GM19238 (cell line): ENCODE data around the gene ARPP19.
"Not testable (repeated sequence)": the region's sequence is repeated elsewhere in the genome, so short reads cannot be mapped to it uniquely, and the experiment has no call there.

Experiments
- DNase-seq: peaks from one replicate; pipeline ENCODE4 v3.0.0; 2011; ENCODE audit warnings: low spot score; ENCODE audit not compliant: insufficient read length

The ARPP19 gene

GRCh38 chr15:52551762-52552161 lies 17.1 kb downstream of the ARPP19 start:
- DNase-seq = no peak

GRCh38 chr15:52551186-52551585 lies 17.6 kb downstream of the ARPP19 start:
- DNase-seq = not testable (repeated sequence)

GRCh38 chr15:52546031-52546751 lies 22.6 kb downstream of the ARPP19 start:
- no peak for DNase-seq

- DNase-seq = no peak
Observed at GRCh38 chr15:52540374-52541012, 28.3 kb downstream of the ARPP19 start.

- no peak for DNase-seq
Observed at GRCh38 chr15:52537459-52537858, 31.4 kb downstream of the ARPP19 start.

- no peak for DNase-seq
Observed at GRCh38 chr15:52532427-52532826, 36.4 kb downstream of the ARPP19 start.

- DNase-seq = no peak
Observed at GRCh38 chr15:52529940-52530339, 38.9 kb downstream of the ARPP19 start.

GRCh38 chr15:52529341-52529924 lies 39.4 kb downstream of the ARPP19 start:
- peak; percentile 20 for DNase-seq

- peak; percentile 83 for DNase-seq
Observed at GRCh38 chr15:52528564-52529340, 40.1 kb downstream of the ARPP19 start, which contains the start of gene MYO5A. TSS of gene MYO5A (minus strand) at chr15:52528880. CDS start at chr15:52528806, 74 bp downstream.

GRCh38 chr15:52527911-52528563 lies 40.8 kb downstream of the ARPP19 start:
- peak; percentile 32 for DNase-seq

GRCh38 chr15:52527196-52527910 lies 41.5 kb downstream of the ARPP19 start:
- DNase-seq = no peak

- no peak for DNase-seq
Observed at GRCh38 chr15:52524223-52525136, 44.4 kb downstream of the ARPP19 start.

GRCh38 chr15:52523647-52524046 lies 45.2 kb downstream of the ARPP19 start:
- DNase-seq = no peak

- no peak for DNase-seq
Observed at GRCh38 chr15:52523192-52523591, 45.6 kb downstream of the ARPP19 start.

GRCh38 chr15:52521682-52522081 lies 47.1 kb downstream of the ARPP19 start:
- no peak for DNase-seq

GRCh38 chr15:52520421-52520820 lies 48.4 kb downstream of the ARPP19 start:
- no peak for DNase-seq

- DNase-seq = no peak
Observed at GRCh38 chr15:52518487-52519371, 50.1 kb downstream of the ARPP19 start.

GRCh38 chr15:52517014-52517413 lies 51.8 kb downstream of the ARPP19 start:
- DNase-seq = no peak

- no peak for DNase-seq
Observed at GRCh38 chr15:52515343-52515742, 53.5 kb downstream of the ARPP19 start.
